ENCODE measurements around the gene ARFGAP2.

GRCh38 chr11:47165253-47165840 is 11.3 kb downstream of the ARFGAP2 start:
- TF ChIP-seq RARB (CRISPR knock-in tag; IDR thresholded peaks at IDR 0.05) (no peak), CSRNP3 (CRISPR knock-in tag; IDR thresholded peaks at IDR 0.05) (no peak), ESRRG (CRISPR knock-in tag; IDR thresholded peaks at IDR 0.05) (no peak), ZFP3 (CRISPR knock-in tag; IDR thresholded peaks at IDR 0.05) (no peak), ZFP30 (CRISPR knock-in tag; IDR thresholded peaks at IDR 0.05) (no peak), ZNF565 (CRISPR knock-in tag; conservative IDR thresholded peaks at IDR 0.05; ENCODE audit: low read depth) (no peak), ZC3H10 (CRISPR knock-in tag; IDR thresholded peaks at IDR 0.05) (no peak), TSHZ2 (CRISPR knock-in tag; IDR thresholded peaks at IDR 0.05) (no peak), CREB5 (CRISPR knock-in tag; IDR thresholded peaks at IDR 0.05; ENCODE audit: low read depth) (no peak), PATZ1 (CRISPR knock-in tag; IDR thresholded peaks at IDR 0.05; ENCODE audit: borderline replicate concordance) (no peak), TCF4 (CRISPR knock-in tag; IDR thresholded peaks at IDR 0.05; ENCODE audit: borderline replicate concordance) (no peak), ZNF70 (CRISPR knock-in tag; IDR thresholded peaks at IDR 0.05) (no peak), BACH2 (CRISPR knock-in tag; IDR thresholded peaks at IDR 0.05; ENCODE audit: borderline replicate concordance) (no peak)

Data from SK-N-SH treated with all-trans-retinoic acid at 6 μM for 48 hours (cell line).